CD8-positive, alpha-beta memory T cell (primary cell): Measurements from ENCODE around the gene RPRD1A. TPM values are rescaled to one million over a fixed set of nuclear protein-coding genes. Genes with fewer than 3 reads are reported as not detected.
A peak's percentile ranks its signal among the peaks of the same experiment; 100 is the strongest.
"Not testable (repeated sequence)": the region's sequence is repeated elsewhere in the genome, so short reads cannot be mapped to it uniquely, and the experiment has no call there.

Experiments used
- CTCF ChIA-PET: fragments of 350-600 bp; sonication (Branson Sonifier 250); formaldehyde crosslinking; loops from one replicate; lab custom pipeline; 2021; ENCODE audit warnings: antibody characterized with exemption; lab: Charles Lee
- POLR2A ChIA-PET: fragments of 350-600 bp; sonication (Branson Sonifier 250); formaldehyde crosslinking; loops from one replicate; lab custom pipeline; 2021; ENCODE audit warnings: antibody characterized with exemption; lab: Charles Lee
- DNase-seq, 5 donors: peaks; one replicate each; pipeline versions ENCODE4 v3.0.0 to v3.0.0-alpha.2; 2020 to 2022; ENCODE audit warnings: mixed read lengths in 1 of 5
- H3K27ac ChIP-seq: one replicate; pipeline ENCODE4 v1.7.0; 2013; ENCODE audit warnings: low read depth, mild to moderate bottlenecking, low read length, moderate library complexity
- H3K27me3 ChIP-seq: 2 replicates; pipeline ENCODE4 v1.7.0; 2013; ENCODE audit warnings: low read length, mild to moderate bottlenecking; ENCODE audit not compliant: insufficient read depth, poor library complexity, severe bottlenecking
- H3K36me3 ChIP-seq: 2 replicates; pipeline ENCODE4 v1.7.0; 2013; ENCODE audit warnings: mild to moderate bottlenecking, low read length, moderate library complexity; ENCODE audit not compliant: insufficient read depth
- H3K4me1 ChIP-seq: 2 replicates; pipeline ENCODE4 v1.7.0; 2013; ENCODE audit warnings: mild to moderate bottlenecking, low read length, moderate library complexity; ENCODE audit not compliant: insufficient read depth
- H3K4me3 ChIP-seq: 2 replicates; pipeline ENCODE4 v1.7.0; 2013; ENCODE audit warnings: mild to moderate bottlenecking, low read length
- H3K9me3 ChIP-seq: 2 replicates; pipeline ENCODE4 v1.7.0; 2013; ENCODE audit warnings: mild to moderate bottlenecking, low read length
- H3K27ac Mint-ChIP-seq, 8 donors: one replicate each; pipeline ENCODE4 v1.8.0; 2020 to 2021; ENCODE audit warnings: mixed read lengths in 8 of 8, mild to moderate bottlenecking in 6 of 8, inconsistent platforms in 3 of 8, moderate library complexity in 3 of 8
- H3K27me3 Mint-ChIP-seq, 2 donors: one replicate each; pipeline ENCODE4 v1.8.0; 2020 to 2021; ENCODE audit warnings: mixed read lengths in 2 of 2, mild to moderate bottlenecking in 1 of 2, moderate library complexity in 1 of 2
- H3K36me3 Mint-ChIP-seq, 3 donors: one replicate each; pipeline ENCODE4 v1.8.0; 2020 to 2021; ENCODE audit warnings: mixed read lengths in 3 of 3, inconsistent platforms in 1 of 3, mild to moderate bottlenecking in 1 of 3
- H3K4me1 Mint-ChIP-seq, 3 donors: one replicate each; pipeline ENCODE4 v1.8.0; 2020 to 2021; ENCODE audit warnings: mixed read lengths in 3 of 3, inconsistent platforms in 1 of 3, mild to moderate bottlenecking in 1 of 3
- H3K4me3 Mint-ChIP-seq, 7 donors: one replicate each; pipeline ENCODE4 v1.8.0; 2020 to 2021; ENCODE audit warnings: mixed read lengths in 7 of 7, mild to moderate bottlenecking in 6 of 7, moderate library complexity in 4 of 7, inconsistent platforms in 2 of 7
- H3K9me3 Mint-ChIP-seq, 5 donors: one replicate each; pipeline ENCODE4 v1.8.0; 2020 to 2022; ENCODE audit warnings: mixed read lengths in 5 of 5, mild to moderate bottlenecking in 3 of 5, moderate library complexity in 2 of 5, inconsistent platforms in 1 of 5
- polyA plus RNA-seq: library from polyadenylated mRNA; unstranded; fragments of 300-500 nt; fragmentation: Illumina TruSeq; gene quantifications from one replicate; pipeline ENCODE4 v1.2.3, GENCODE V29; 2021
- total RNA-seq, 2 experiments: library from RNA; stranded (reverse); gene quantifications; one replicate each; pipeline ENCODE4 v1.2.3, GENCODE V29; 2021

RPRD1A gene
- total and polyA plus RNA-seq, 3 experiments from 2014 or later: 8.7 to 23.5 (median 22.0) TPM

DNA sequence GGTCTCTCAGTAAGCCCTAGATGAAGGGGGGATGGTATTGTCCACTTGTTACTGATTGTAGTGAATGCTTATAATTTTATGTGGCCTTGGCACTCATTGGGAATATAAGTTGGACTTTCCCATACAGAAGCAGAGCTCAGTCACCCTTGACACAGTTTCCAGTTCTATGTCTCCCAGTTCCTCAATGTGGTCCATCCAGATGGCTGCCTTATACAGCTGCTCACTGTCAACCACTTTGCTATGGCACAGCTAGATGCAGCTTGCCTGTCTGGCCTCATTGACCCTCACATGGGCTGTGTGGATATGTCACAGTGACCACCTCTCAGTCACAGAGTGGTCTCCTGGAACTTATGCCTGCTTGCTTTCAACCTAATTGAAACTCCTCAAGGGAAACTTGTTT, 40.1 kb upstream of the RPRD1A start:
- Histone ChIP-seq H3K36me3 (peaks cover 13% of the 10 kb centered on the region), H3K27me3 (no peaks in the 10 kb centered on the region), H3K27ac (no peak overlapping the region), H3K4me1 (no peaks in the 10 kb centered on the region), H3K4me3 (no peak overlapping the region), H3K9me3 (no peaks in the 10 kb centered on the region)
- Mint-ChIP-seq H3K27me3 (peaks cover 0 to 1% of the 10 kb centered on the region in 2 donors), H3K4me1 (peaks cover 5 to 10% (median 8%) of the 10 kb centered on the region in 3 donors), H3K27ac (no peak overlapping the region), H3K9me3 (no peaks in the 10 kb centered on the region), H3K4me3 (no peak overlapping the region), H3K36me3 (peaks cover 7 to 38% (median 25%) of the 10 kb centered on the region in 3 donors)
- ChIA-PET CTCF (interaction anchor here (1.3 kb wide), 1 partner anchor 13 kb away, joined by 3 read pairs; no protein-coding TSS in a partner anchor), POLR2A (no interaction called here)
- no peak for DNase-seq

DNA sequence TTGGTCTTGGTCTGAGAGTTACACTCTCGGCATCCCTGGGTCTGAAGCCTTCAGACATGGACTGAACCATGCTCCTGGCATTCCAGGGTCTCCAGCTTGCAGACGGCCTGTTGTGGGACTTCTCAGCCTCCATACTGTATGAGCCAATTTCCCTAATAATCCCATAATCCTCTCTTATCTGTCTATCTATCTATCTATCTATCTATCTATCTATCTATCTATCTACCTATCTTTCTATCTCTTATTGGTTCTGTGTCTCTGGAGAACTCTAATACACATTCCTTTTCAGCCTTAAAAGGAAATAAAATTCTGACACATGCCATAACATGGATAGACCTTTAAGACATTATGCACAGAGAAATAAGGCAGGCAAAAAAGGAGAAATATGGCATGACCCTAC, 37.4 kb upstream of the RPRD1A start:
- Mint-ChIP-seq H3K4me1 (peaks cover 5 to 10% (median 8%) of the 10 kb centered on the region in 3 donors), H3K27me3 (peaks cover 0 to 7% of the 10 kb centered on the region in 2 donors), H3K9me3 (peaks cover 0 to 2% (median 0%) of the 10 kb centered on the region in 5 donors), H3K4me3 (peak overlapping the region in 1 of 7 donors; percentile 62), H3K36me3 (peaks cover 3 to 18% (median 10%) of the 10 kb centered on the region in 3 donors), H3K27ac (no peak overlapping the region)
- POLR2A ChIA-PET: no interaction called here
- H3K27ac ChIP-seq: no peak overlapping the region
- H3K4me1 ChIP-seq: no peaks in the 10 kb centered on the region
- H3K9me3 ChIP-seq: no peaks in the 10 kb centered on the region
- H3K36me3 ChIP-seq: no peaks in the 10 kb centered on the region
- CTCF ChIA-PET: no interaction called here
- no peak overlapping the region for H3K4me3 ChIP-seq
- H3K27me3 ChIP-seq: no peaks in the 10 kb centered on the region
- DNase-seq: no peak

DNA sequence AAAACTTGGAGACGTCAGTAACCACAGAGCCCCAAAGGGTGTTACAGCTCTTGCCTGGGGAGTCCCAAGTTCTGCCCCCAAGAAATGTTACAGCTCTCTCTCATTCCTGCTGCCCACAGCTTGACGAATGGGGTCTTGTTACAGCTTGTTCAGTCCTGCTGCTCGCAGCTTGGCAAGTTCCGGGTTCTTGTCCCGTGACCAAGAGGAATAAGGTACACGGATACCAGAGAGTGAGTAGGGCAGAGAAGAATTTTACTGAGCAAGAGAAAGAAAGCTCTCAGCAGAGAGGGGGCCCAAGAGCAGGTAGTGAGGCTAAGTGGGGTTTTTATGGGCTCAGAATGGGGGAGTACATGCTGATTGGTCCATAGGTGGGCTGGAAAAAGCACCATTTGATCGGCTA, 34.6 kb upstream of the RPRD1A start:
- peak overlapping the region in 1 of 8 donors; percentile 7 for H3K27ac Mint-ChIP-seq
- H3K4me1 ChIP-seq: no peaks in the 10 kb centered on the region
- peaks cover 0 to 2% (median 0%) of the 10 kb centered on the region in 5 donors for H3K9me3 Mint-ChIP-seq
- H3K27me3 ChIP-seq: no peaks in the 10 kb centered on the region
- CTCF ChIA-PET: interaction anchor here (1.4 kb wide), 1 partner anchor 182 kb away, joined by 3 read pairs; no protein-coding TSS in a partner anchor
- no peaks in the 10 kb centered on the region for H3K9me3 ChIP-seq
- no peak overlapping the region for H3K4me3 ChIP-seq
- H3K27me3 Mint-ChIP-seq: peaks cover 0 to 7% of the 10 kb centered on the region in 2 donors
- H3K36me3 Mint-ChIP-seq: peaks cover 0 to 3% (median 0%) of the 10 kb centered on the region in 3 donors
- POLR2A ChIA-PET: no interaction called here
- H3K36me3 ChIP-seq: no peaks in the 10 kb centered on the region
- H3K4me1 Mint-ChIP-seq: peaks cover 5 to 10% (median 8%) of the 10 kb centered on the region in 3 donors
- H3K27ac ChIP-seq: no peak overlapping the region
- no peak for DNase-seq
- no peak overlapping the region for H3K4me3 Mint-ChIP-seq

DNA sequence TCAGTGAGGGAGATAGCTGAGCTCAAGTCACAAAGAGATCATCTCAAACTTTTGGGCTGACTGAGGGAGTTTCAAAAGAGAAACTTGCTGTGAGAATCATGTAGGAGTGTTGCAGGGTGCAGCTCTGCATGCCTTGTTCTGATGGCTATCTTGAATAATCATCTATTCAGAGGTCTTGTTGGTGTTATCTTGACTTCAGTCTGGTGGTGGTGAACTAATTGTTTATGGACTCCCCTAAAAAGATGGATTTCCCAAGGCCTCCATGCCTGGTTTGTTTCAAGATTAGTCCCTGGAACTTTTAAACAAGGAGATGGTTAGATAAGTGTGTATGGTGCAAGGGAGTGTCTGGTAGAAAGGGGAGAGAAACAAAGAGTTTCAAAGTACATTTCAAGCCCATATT, 32.0 kb upstream of the RPRD1A start:
- Mint-ChIP-seq H3K4me3 (no peak overlapping the region), H3K27ac (no peak overlapping the region), H3K27me3 (peaks cover 7 to 8% of the 10 kb centered on the region in 2 donors), H3K4me1 (peaks cover 5 to 10% (median 8%) of the 10 kb centered on the region in 3 donors), H3K36me3 (peaks cover 0 to 3% (median 0%) of the 10 kb centered on the region in 3 donors), H3K9me3 (peaks cover 0 to 2% (median 0%) of the 10 kb centered on the region in 5 donors)
- no peak for DNase-seq
- ChIA-PET POLR2A (no interaction called here), CTCF (interaction anchor here (1.6 to 1.7 kb wide), 2 partner anchors 186 to 187 kb away, joined by 3 to 10 read pairs; no protein-coding TSS in a partner anchor)
- Histone ChIP-seq H3K27me3 (no peaks in the 10 kb centered on the region), H3K27ac (no peak overlapping the region), H3K4me1 (no peaks in the 10 kb centered on the region), H3K36me3 (no peaks in the 10 kb centered on the region), H3K9me3 (no peaks in the 10 kb centered on the region), H3K4me3 (no peak overlapping the region)

DNA sequence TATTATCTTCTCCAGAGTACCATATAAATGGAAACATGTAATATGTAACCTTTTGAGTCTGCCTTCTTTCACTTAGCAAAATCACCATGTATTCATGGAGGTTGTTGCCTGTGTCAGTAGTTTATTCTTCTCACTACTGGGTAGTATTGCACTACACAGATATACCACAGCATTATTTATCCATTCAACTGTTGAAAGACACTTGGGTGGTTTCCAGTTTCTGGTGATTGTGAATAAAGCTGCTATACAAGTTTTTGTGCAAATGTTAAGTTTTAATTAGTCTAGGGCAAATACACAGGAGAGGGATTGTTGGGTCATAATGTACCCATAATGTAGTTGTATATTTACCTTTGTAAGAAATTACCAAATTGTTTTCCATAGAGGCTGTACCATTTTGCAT, 29.6 kb upstream of the RPRD1A start:
- H3K36me3 ChIP-seq: no peaks in the 10 kb centered on the region
- no peak overlapping the region for H3K27ac Mint-ChIP-seq
- H3K9me3 ChIP-seq: no peaks in the 10 kb centered on the region
- H3K9me3 Mint-ChIP-seq: peaks cover 0 to under 1% (median 0%) of the 10 kb centered on the region in 5 donors
- H3K27me3 ChIP-seq: no peaks in the 10 kb centered on the region
- H3K4me1 ChIP-seq: no peaks in the 10 kb centered on the region
- DNase-seq: no peak
- ChIA-PET CTCF (interaction anchor here (3.4 kb wide), 1 partner anchor 187 kb away, joined by 26 read pairs; no protein-coding TSS in a partner anchor), POLR2A (no interaction called here)
- H3K36me3 Mint-ChIP-seq: no peaks in the 10 kb centered on the region
- peaks cover 12% of the 10 kb centered on the region in 3 donors for H3K4me1 Mint-ChIP-seq
- H3K27ac ChIP-seq: no peak overlapping the region
- no peak overlapping the region for H3K4me3 Mint-ChIP-seq
- H3K27me3 Mint-ChIP-seq: peaks cover 7 to 8% of the 10 kb centered on the region in 2 donors
- H3K4me3 ChIP-seq: no peak overlapping the region

DNA sequence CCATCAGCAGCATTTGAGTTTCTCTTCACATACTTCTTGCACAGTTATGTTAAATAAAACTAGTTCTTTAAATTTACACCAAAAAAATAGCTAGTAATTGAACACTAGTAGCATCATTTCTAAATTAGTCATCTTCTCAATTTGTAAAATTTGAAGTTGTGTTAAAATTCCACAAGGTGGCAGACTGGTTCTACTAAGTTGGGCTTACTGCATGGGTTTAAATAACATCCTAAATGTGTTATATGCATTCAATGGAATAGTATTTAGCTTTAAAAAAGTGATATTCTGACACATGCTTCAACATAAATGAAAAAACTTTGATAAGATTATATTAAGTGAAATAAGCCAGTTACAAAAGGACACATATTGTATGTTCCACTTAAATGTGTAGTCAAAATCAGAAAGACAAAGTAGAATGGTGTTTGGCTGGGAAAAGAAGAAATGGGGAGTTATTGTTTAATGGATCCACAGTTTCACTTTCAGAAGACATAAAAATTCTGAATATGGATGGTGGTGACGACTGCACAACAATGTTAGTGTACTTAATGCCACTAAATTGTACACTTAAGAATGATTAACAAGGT, 28.7 kb upstream of the RPRD1A start:
- H3K9me3 ChIP-seq: no peaks in the 10 kb centered on the region
- peaks cover 12 to 15% (median 12%) of the 10 kb centered on the region in 3 donors for H3K4me1 Mint-ChIP-seq
- ChIA-PET POLR2A (no interaction called here), CTCF (interaction anchor here (1.0 to 3.4 kb wide), 10 partner anchors 10 to 188 kb away, joined by 3 to 26 read pairs (median 4); partner anchors contain the start of gene SLC39A6)
- peaks cover 7 to 8% of the 10 kb centered on the region in 2 donors for H3K27me3 Mint-ChIP-seq
- H3K4me3 ChIP-seq: no peak overlapping the region
- H3K9me3 Mint-ChIP-seq: no peaks in the 10 kb centered on the region
- peak in 2 of 5 donors; percentile 30 to 31 for DNase-seq
- no peaks in the 10 kb centered on the region for H3K36me3 Mint-ChIP-seq
- H3K36me3 ChIP-seq: no peaks in the 10 kb centered on the region
- H3K27ac Mint-ChIP-seq: no peak overlapping the region
- no peak overlapping the region for H3K27ac ChIP-seq
- no peaks in the 10 kb centered on the region for H3K4me1 ChIP-seq
- no peak overlapping the region for H3K4me3 Mint-ChIP-seq
- no peaks in the 10 kb centered on the region for H3K27me3 ChIP-seq

DNA sequence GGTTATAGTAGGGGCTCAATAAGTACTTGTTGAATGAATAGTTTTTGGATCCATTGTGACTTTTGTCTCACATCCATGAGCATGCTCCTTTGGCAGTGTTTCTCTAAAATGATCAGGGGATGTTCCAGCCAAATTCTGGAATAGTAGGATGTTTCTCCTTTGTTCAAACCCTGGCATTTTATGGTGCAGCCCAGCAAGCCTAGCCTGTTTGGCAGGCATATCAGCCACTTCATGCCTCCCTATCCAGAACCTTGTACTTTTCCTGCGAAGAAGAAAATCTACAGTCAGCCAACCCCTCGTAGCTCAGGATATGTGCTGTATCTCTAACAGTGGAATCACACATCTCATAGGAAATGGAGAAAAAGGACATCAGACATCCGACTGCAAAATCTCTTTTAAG, 27.1 kb upstream of the RPRD1A start:
- Histone ChIP-seq H3K4me3 (no peak overlapping the region), H3K9me3 (no peaks in the 10 kb centered on the region), H3K27ac (no peak overlapping the region), H3K36me3 (no peaks in the 10 kb centered on the region), H3K4me1 (no peaks in the 10 kb centered on the region), H3K27me3 (no peaks in the 10 kb centered on the region)
- no peak for DNase-seq
- no peak overlapping the region for H3K4me3 Mint-ChIP-seq
- ChIA-PET POLR2A (no interaction called here), CTCF (interaction anchor here (1.2 to 3.4 kb wide), 7 partner anchors 9 to 194 kb away, joined by 3 to 26 read pairs (median 4); no protein-coding TSS in a partner anchor)
- H3K4me1 Mint-ChIP-seq: peaks cover 12 to 15% (median 12%) of the 10 kb centered on the region in 3 donors
- peaks cover 4 to 8% of the 10 kb centered on the region in 2 donors for H3K27me3 Mint-ChIP-seq
- H3K27ac Mint-ChIP-seq: no peak overlapping the region
- H3K36me3 Mint-ChIP-seq: no peaks in the 10 kb centered on the region
- no peaks in the 10 kb centered on the region for H3K9me3 Mint-ChIP-seq

DNA sequence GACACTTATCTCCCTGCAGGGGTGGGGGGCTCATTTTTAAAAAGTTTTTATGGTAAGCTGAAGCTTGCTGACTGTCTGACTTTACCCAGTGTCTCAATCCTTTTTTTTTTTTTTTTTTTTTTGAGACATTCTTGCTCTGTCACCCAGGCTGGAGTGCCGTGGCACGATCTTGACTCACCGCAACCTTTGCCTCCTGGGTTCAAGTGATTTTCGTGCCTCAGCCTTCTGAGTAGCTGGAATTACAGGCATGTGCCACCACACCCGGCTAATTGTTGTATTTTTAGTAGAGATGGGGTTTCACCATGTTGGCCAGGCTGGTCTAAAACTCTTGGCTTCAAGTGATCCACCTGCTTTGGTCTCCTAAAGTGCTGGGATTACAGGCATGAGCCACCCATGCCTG, 24.8 kb upstream of the RPRD1A start:
- H3K4me3 ChIP-seq, POLR2A ChIA-PET, DNase-seq, H3K4me3 Mint-ChIP-seq, H3K9me3 Mint-ChIP-seq, H3K27me3 Mint-ChIP-seq, H3K36me3 Mint-ChIP-seq, H3K27me3 ChIP-seq, H3K36me3 ChIP-seq, H3K4me1 ChIP-seq, H3K27ac ChIP-seq, H3K9me3 ChIP-seq: not testable (repeated sequence)
- CTCF ChIA-PET: interaction anchor here (1.0 kb wide), 1 partner anchor 28 kb away, joined by 3 read pairs; no protein-coding TSS in a partner anchor
- Mint-ChIP-seq H3K27ac (peak overlapping the region in 3 of 8 donors; percentile 16 to 77 (median 67)), H3K4me1 (peaks cover 12 to 15% (median 12%) of the 10 kb centered on the region in 3 donors)
